ENCODE results near the gene WSCD2.

DNA sequence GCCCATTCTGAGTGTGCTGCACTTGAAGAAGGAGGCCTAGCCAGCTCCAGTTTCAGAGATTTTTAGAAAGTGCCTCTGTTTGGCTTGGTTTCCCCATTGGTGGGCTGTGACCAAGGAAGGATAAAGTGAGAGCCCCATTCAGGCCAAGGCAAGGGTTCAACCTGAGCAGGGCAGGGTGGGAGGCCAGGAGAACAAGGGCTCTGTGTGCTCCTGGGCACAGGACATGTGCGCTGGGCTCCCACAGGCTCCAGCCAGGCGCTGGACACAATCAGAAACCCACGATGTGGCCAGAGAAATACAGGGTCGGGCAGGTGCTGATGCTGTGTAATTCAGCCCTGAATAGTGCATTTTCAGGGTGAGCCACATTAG, 23.1 kb downstream of the WSCD2 start:
- no peak for TF ChIP-seq EZH2 (IDR thresholded peaks at IDR 0.05; ENCODE audit: low read length)
- TF ChIP-seq, protein P1, sequence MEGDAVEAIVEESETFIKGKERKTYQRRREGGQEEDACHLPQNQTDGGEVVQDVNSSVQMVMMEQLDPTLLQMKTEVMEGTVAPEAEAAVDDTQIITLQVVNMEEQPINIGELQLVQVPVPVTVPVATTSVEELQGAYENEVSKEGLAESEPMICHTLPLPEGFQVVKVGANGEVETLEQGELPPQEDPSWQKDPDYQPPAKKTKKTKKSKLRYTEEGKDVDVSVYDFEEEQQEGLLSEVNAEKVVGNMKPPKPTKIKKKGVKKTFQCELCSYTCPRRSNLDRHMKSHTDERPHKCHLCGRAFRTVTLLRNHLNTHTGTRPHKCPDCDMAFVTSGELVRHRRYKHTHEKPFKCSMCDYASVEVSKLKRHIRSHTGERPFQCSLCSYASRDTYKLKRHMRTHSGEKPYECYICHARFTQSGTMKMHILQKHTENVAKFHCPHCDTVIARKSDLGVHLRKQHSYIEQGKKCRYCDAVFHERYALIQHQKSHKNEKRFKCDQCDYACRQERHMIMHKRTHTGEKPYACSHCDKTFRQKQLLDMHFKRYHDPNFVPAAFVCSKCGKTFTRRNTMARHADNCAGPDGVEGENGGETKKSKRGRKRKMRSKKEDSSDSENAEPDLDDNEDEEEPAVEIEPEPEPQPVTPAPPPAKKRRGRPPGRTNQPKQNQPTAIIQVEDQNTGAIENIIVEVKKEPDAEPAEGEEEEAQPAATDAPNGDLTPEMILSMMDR (optimal IDR thresholded peaks at IDR 0.05 in 1 of 3, IDR thresholded peaks at IDR 0.05 in 1 of 3, conservative IDR thresholded peaks at IDR 0.05 in 1 of 3; ENCODE audit: extremely low read depth in 1 of 3, insufficient read depth in 2 of 3, low read length in 3 of 3) = no peak
